Cardiac muscle cell (in vitro differentiated cells and primary cell): ENCODE measurements around the gene AXDND1. TPM values are rescaled to one million over a fixed set of nuclear protein-coding genes. Genes with fewer than 3 reads are reported as not detected.

Experiments
- DNase-seq, 2 donors: peaks; one replicate each; pipeline versions ENCODE4 v3.0.0 to v3.0.0-alpha.2; 2010 to 2017; ENCODE audit warnings: low read depth in 1 of 2, low spot score in 1 of 2
- H3K27ac ChIP-seq: fragments of 200-600 bp; sonication (generic); 2 replicates; pipeline ENCODE4 v1.5.1; 2016
- H3K27me3 ChIP-seq: fragments of 200-600 bp; sonication (generic); 2 replicates; pipeline ENCODE4 v1.6.0; 2016; ENCODE audit warnings: control low read depth
- H3K36me3 ChIP-seq: fragments of 200-600 bp; sonication (generic); 2 replicates; pipeline ENCODE4 v1.5.1; 2016; ENCODE audit warnings: control low read depth
- H3K4me1 ChIP-seq: fragments of 200-600 bp; sonication (generic); 2 replicates; pipeline ENCODE4 v1.8.1; 2017; ENCODE audit warnings: low read depth, mild to moderate bottlenecking, mixed run types
- H3K4me3 ChIP-seq: fragments of 200-600 bp; sonication (generic); 2 replicates; pipeline ENCODE4 v1.5.1; 2016; ENCODE audit warnings: mild to moderate bottlenecking
- H3K9me3 ChIP-seq: fragments of 200-600 bp; sonication (generic); 2 replicates; pipeline ENCODE4 v1.5.1; 2017; ENCODE audit warnings: low read depth, mild to moderate bottlenecking, control low read depth
- polyA plus RNA-seq: library from polyadenylated mRNA; unstranded; fragments of >200 nt; fragmentation: Nextera tagmentation; extraction: Ambion mirVana; gene quantifications from 2 replicates; pipeline ENCODE4 v1.2.1, GENCODE V29; 2016
- total RNA-seq: library from RNA; depleted of rRNA; stranded (reverse); fragments of >200 nt; gene quantifications from 2 replicates; pipeline ENCODE4 v1.2.3, GENCODE V29; 2016
- TF ChIP-seq, protein P1 (sequence below): IDR thresholded peaks from 2 replicates; pipeline ENCODE4 v1.5.1; 2012; ENCODE audit warnings: low read depth, mild to moderate bottlenecking, low read length

The AXDND1 gene
- total and polyA plus RNA-seq, 2 experiments from 2014 or later = 0.54 to 0.70 TPM

DNA sequence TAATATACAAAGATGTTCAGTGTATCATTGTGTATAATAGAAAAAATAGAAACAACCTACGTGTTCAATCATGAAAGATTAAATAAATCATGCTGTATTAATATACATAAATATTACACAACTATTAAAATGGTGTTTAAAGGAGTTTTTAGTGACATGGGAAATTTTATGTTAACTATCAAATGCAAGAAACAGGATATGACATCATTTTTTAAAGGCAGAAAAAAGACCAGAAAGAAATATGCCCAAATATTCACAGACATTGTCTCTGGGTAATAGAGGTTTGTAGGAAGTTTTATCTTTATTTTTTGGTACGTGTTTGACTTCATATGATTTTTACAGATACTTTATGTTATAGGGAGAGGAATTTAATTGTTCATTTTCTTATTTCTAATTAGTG is 176.0 kb downstream of the AXDND1 start:
- Histone ChIP-seq H3K9me3 (no peaks in the 10 kb centered on the region), H3K36me3 (no peaks in the 10 kb centered on the region), H3K4me3 (no peak overlapping the region), H3K27me3 (no peaks in the 10 kb centered on the region), H3K4me1 (peaks cover under 1% of the 10 kb centered on the region), H3K27ac (no peak overlapping the region)
- TF ChIP-seq, protein P1, sequence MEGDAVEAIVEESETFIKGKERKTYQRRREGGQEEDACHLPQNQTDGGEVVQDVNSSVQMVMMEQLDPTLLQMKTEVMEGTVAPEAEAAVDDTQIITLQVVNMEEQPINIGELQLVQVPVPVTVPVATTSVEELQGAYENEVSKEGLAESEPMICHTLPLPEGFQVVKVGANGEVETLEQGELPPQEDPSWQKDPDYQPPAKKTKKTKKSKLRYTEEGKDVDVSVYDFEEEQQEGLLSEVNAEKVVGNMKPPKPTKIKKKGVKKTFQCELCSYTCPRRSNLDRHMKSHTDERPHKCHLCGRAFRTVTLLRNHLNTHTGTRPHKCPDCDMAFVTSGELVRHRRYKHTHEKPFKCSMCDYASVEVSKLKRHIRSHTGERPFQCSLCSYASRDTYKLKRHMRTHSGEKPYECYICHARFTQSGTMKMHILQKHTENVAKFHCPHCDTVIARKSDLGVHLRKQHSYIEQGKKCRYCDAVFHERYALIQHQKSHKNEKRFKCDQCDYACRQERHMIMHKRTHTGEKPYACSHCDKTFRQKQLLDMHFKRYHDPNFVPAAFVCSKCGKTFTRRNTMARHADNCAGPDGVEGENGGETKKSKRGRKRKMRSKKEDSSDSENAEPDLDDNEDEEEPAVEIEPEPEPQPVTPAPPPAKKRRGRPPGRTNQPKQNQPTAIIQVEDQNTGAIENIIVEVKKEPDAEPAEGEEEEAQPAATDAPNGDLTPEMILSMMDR = no peak
- no peak for DNase-seq

DNA sequence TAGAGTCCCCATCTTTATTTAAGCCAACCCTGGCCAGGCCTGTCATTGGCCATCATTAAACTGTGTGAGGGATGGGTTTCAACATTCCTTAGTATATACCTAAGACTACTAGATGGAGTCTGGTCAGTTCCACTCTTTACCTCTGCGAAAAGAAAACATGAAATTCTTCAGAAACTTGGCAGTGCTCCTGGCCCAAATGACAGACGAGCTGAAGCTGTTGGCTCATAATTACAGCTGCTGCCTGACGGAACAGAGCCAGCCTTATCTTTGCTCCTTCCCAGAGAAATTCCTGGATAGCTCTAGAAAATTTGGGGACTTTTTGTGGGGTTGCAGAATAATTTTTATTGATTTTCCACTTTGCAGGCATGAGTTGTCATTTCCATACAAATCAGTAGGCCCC is 179.6 kb downstream of the AXDND1 start:
- no peak overlapping the region for H3K27ac ChIP-seq

DNA sequence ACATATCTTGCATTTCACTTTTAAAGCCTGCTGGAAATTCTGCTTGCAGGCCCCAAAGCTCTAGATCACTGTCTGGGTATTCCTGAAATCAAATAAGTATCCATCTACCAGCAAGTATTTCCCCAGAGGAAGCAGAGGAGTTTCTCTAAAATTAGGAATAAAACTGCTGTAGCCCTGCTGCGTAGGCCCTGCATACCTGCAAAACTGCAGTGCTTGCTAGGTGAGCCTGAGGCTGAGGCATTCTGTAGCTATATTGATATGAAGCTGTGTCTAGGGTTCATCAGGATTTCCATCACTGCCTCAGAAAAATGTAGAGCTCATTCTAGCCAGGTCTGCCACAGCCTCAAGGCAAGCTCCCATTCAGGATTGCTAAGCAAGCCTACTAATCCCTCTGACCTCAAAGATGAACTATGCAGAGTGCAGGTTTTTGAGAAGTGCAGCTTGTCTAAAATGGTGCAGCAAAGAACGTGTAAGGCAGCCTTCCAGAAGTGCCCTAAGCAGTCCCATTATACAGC is 181.3 kb downstream of the AXDND1 start:
- no peak overlapping the region for H3K4me3 ChIP-seq
- DNase-seq = no peak
- TF ChIP-seq, protein P1 = no peak
- no peaks in the 10 kb centered on the region for H3K36me3 ChIP-seq
- H3K9me3 ChIP-seq = no peaks in the 10 kb centered on the region
- H3K27ac ChIP-seq = peak overlapping the region; percentile 64
- peaks cover 3% of the 10 kb centered on the region for H3K4me1 ChIP-seq
- H3K27me3 ChIP-seq = no peaks in the 10 kb centered on the region

More for the DNA sequence above, 179.6 kb downstream of the AXDND1 start:
- peak in 1 of 2 donors; percentile 58 for DNase-seq
- TF ChIP-seq, protein P1 = no peak
- Histone ChIP-seq H3K9me3 (no peaks in the 10 kb centered on the region), H3K4me1 (peaks cover 3% of the 10 kb centered on the region), H3K36me3 (no peaks in the 10 kb centered on the region), H3K4me3 (no peak overlapping the region), H3K27me3 (no peaks in the 10 kb centered on the region)

DNA sequence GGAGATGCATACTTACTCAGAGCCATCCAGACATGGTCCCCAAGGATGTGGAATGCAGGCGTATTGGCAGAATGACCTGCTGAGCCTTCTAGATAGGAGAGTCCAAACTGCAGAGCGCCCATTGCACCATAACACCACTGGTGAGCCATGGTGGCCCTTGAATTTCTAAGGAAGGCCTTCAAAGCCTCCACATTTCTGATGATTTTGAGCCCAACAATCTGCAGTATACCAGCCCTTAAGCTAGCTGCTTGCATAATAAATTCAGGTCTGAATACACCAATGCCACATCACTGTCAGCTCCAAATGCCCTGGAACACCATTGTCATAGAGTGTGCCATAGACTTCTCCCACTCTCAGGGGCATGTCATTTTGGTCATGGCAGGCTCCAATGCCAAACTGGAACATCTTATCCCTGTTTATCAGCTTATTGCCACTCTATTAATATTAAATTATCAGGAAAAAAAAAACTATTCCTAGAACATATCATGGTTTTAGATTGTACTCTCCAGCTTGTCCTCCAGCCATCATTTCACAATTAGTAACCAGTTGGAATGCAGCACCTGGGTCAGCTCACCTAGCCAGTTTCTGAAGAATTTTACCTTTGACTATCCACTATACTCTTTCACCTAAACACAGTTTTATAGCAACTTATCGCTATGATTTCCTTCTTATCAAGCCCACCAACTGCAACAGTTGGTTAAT is 183.0 kb downstream of the AXDND1 start:
- Histone ChIP-seq H3K27me3 (no peaks in the 10 kb centered on the region), H3K36me3 (no peaks in the 10 kb centered on the region), H3K4me3 (no peak overlapping the region), H3K27ac (no peak overlapping the region), H3K9me3 (no peaks in the 10 kb centered on the region), H3K4me1 (peaks cover 3% of the 10 kb centered on the region)
- DNase-seq = no peak
- TF ChIP-seq, protein P1 = no peak

DNA sequence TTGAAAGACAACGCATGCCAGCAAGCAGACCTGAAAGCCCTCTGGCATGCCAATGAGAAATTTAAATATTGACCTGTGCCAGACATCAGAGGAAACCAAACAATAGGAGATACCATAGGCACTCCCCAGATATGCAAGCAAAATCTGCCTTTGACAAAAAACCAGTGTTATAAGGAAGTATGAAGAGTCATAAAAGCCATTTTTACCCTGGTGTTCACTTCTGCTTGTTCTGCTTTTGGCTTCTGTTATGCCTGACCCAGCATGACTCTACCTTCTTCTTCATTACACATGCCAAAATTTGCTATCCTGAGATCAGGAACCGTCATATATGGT is 183.6 kb downstream of the AXDND1 start:
- no peaks in the 10 kb centered on the region for H3K9me3 ChIP-seq
- no peak overlapping the region for H3K4me3 ChIP-seq
- no peak for DNase-seq
- H3K4me1 ChIP-seq = peaks cover 3% of the 10 kb centered on the region
- TF ChIP-seq, protein P1 = no peak
- no peaks in the 10 kb centered on the region for H3K36me3 ChIP-seq
- H3K27ac ChIP-seq = no peak overlapping the region
- H3K27me3 ChIP-seq = no peaks in the 10 kb centered on the region
